ENCODE data around the gene TXNIP.
"Not testable (repeated sequence)": the region's sequence is repeated elsewhere in the genome, so short reads cannot be mapped to it uniquely, and the experiment has no call there.

TXNIP gene

GRCh38 chr1:145996433-145997015 lies at the start of gene TXNIP:
TSS of gene TXNIP (minus strand) at chr1:145996579. CDS start at chr1:145996266, 313 bp downstream.
- in situ Hi-C loops (cut with HindIII; ENCODE audit: low sequenced_read_pairs) = no loop called here

- in situ Hi-C loops (cut with HindIII; ENCODE audit: low sequenced_read_pairs) = no loop called here
Measured at GRCh38 chr1:146039844-146040194, 43.4 kb upstream of the TXNIP start.

GRCh38 chr1:146036965-146037646 lies 40.7 kb upstream of the TXNIP start:
- in situ Hi-C loops (cut with HindIII; ENCODE audit: low sequenced_read_pairs) = no loop called here

- in situ Hi-C loops (cut with HindIII; ENCODE audit: low sequenced_read_pairs) = no loop called here
Measured at GRCh38 chr1:146036241-146036964, 40.0 kb upstream of the TXNIP start.

- in situ Hi-C loops (cut with HindIII; ENCODE audit: low sequenced_read_pairs) = no loop called here
Measured at GRCh38 chr1:146035048-146035423, 38.7 kb upstream of the TXNIP start.

GRCh38 chr1:146032631-146033219 lies 36.3 kb upstream of the TXNIP start:
- in situ Hi-C loops (cut with HindIII; ENCODE audit: low sequenced_read_pairs) = no loop called here

GRCh38 chr1:146031476-146031875 lies 35.1 kb upstream of the TXNIP start:
- in situ Hi-C loops (cut with HindIII; ENCODE audit: low sequenced_read_pairs) = no loop called here

- in situ Hi-C loops (cut with HindIII; ENCODE audit: low sequenced_read_pairs) = no loop called here
Measured at GRCh38 chr1:146029117-146029516, 32.7 kb upstream of the TXNIP start.

- in situ Hi-C loops (cut with HindIII; ENCODE audit: low sequenced_read_pairs) = not testable (repeated sequence)
Measured at GRCh38 chr1:146026650-146027049, 30.3 kb upstream of the TXNIP start.

- in situ Hi-C loops (cut with HindIII; ENCODE audit: low sequenced_read_pairs) = not testable (repeated sequence)
Measured at GRCh38 chr1:146025787-146026495, 29.6 kb upstream of the TXNIP start.

- in situ Hi-C loops (cut with HindIII; ENCODE audit: low sequenced_read_pairs) = no loop called here
Measured at GRCh38 chr1:146022403-146023127, 26.2 kb upstream of the TXNIP start.

- in situ Hi-C loops (cut with HindIII; ENCODE audit: low sequenced_read_pairs) = no loop called here
Measured at GRCh38 chr1:146021622-146022402, 25.4 kb upstream of the TXNIP start, which contains the start of gene HJV. TSS of gene HJV (minus strand) at chr1:146021735. CDS start at chr1:146020231, 1,504 bp downstream.

- in situ Hi-C loops (cut with HindIII; ENCODE audit: low sequenced_read_pairs) = no loop called here
Measured at GRCh38 chr1:146021050-146021445, 24.7 kb upstream of the TXNIP start.

- in situ Hi-C loops (cut with HindIII; ENCODE audit: low sequenced_read_pairs) = no loop called here
Measured at GRCh38 chr1:146020058-146021049, 24.0 kb upstream of the TXNIP start.

- in situ Hi-C loops (cut with HindIII; ENCODE audit: low sequenced_read_pairs) = no loop called here
Measured at GRCh38 chr1:146019231-146020057, 23.1 kb upstream of the TXNIP start.

- in situ Hi-C loops (cut with HindIII; ENCODE audit: low sequenced_read_pairs) = no loop called here
Measured at GRCh38 chr1:146016891-146017290, 20.5 kb upstream of the TXNIP start.

- in situ Hi-C loops (cut with HindIII; ENCODE audit: low sequenced_read_pairs) = no loop called here
Measured at GRCh38 chr1:146013559-146013922, 17.2 kb upstream of the TXNIP start.
